Activated naive CD8-positive, alpha-beta T cell treated with anti-CD3 and anti-CD28 coated beads for 36 hours (primary cell): ENCODE results near the gene PACRG. TPM values are rescaled to one million over a fixed set of nuclear protein-coding genes. Genes with fewer than 3 reads are reported as not detected.
"Not testable (repeated sequence)": the region's sequence is repeated elsewhere in the genome, so short reads cannot be mapped to it uniquely, and the experiment has no call there.

Experiments
- DNase-seq: peaks from one replicate; pipeline ENCODE4 v3.0.0; 2021
- H3K27ac Mint-ChIP-seq: one replicate; pipeline ENCODE4 v1.8.0; 2022; ENCODE audit warnings: mild to moderate bottlenecking, moderate library complexity, mixed read lengths
- H3K27me3 Mint-ChIP-seq: one replicate; pipeline ENCODE4 v1.8.0; 2022; ENCODE audit warnings: mild to moderate bottlenecking, mixed read lengths
- H3K36me3 Mint-ChIP-seq: one replicate; pipeline ENCODE4 v1.8.0; 2021; ENCODE audit warnings: mild to moderate bottlenecking, mixed read lengths
- H3K4me1 Mint-ChIP-seq: one replicate; pipeline ENCODE4 v1.8.0; 2021; ENCODE audit warnings: mixed read lengths
- H3K4me3 Mint-ChIP-seq: one replicate; pipeline ENCODE4 v1.8.0; 2022; ENCODE audit warnings: mild to moderate bottlenecking, moderate library complexity, mixed read lengths
- H3K9me3 Mint-ChIP-seq: one replicate; pipeline ENCODE4 v1.8.0; 2022; ENCODE audit warnings: mixed read lengths
- total RNA-seq, 2 experiments: library from RNA; stranded (reverse); gene quantifications; one replicate each; pipeline ENCODE4 v1.2.3, GENCODE V29; 2021

Gene PACRG
- total RNA-seq: under 1 TPM in 1 of 2 experiments, not detected in 1; 0.50 TPM

GRCh38 chr6:162727322-162728182, at the start of gene PACRG, which contains the start of gene PRKN:
Gene PACRG, plus strand, starts transcription at chr6:162727974.
Gene PRKN, minus strand, starts transcription at chr6:162727766.
- Mint-ChIP-seq H3K4me3 (peak within 1 kb of the TSS; percentile 94), H3K27ac (peak within 1 kb of the TSS; percentile 92), H3K4me1 (peaks cover 18% of the 10 kb centered on the region), H3K27me3 (peaks cover 3% of the 10 kb centered on the region), H3K9me3 (peaks cover 3% of the 10 kb centered on the region), H3K36me3 (peaks cover 2% of the 10 kb centered on the region)
- DNase-seq: peak; percentile 99

- not testable (repeated sequence) for DNase-seq, H3K27me3 Mint-ChIP-seq, H3K36me3 Mint-ChIP-seq, H3K4me1 Mint-ChIP-seq, H3K4me3 Mint-ChIP-seq, H3K27ac Mint-ChIP-seq, H3K9me3 Mint-ChIP-seq
These were observed 48.9 kb upstream of the PACRG start for GRCh38 chr6:162678896-162679295.

DNA sequence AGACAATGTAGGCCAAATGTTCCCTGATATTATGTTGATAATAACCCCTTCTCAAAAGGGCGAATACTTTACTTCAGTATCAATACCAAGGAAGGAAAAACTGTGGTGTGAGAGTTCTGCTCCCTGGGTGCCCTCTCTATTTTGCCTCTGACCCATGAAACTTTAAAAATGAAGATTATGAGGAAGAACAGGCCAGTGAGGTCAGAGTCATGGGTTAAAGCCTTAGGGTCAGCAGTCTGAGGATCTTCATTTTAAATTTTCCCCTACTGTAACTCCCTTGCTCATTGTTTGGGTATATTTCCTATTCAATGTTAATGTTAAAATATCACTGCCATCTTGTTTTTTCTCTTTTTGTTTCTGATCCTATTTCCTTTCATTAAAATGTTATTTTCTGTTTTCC, 48.1 kb upstream of the PACRG start:
- Mint-ChIP-seq H3K36me3 (no peaks in the 10 kb centered on the region), H3K27me3 (no peaks in the 10 kb centered on the region), H3K4me1 (no peaks in the 10 kb centered on the region), H3K27ac (no peak overlapping the region), H3K4me3 (no peak overlapping the region), H3K9me3 (peaks cover 4% of the 10 kb centered on the region)
- no peak for DNase-seq

DNA sequence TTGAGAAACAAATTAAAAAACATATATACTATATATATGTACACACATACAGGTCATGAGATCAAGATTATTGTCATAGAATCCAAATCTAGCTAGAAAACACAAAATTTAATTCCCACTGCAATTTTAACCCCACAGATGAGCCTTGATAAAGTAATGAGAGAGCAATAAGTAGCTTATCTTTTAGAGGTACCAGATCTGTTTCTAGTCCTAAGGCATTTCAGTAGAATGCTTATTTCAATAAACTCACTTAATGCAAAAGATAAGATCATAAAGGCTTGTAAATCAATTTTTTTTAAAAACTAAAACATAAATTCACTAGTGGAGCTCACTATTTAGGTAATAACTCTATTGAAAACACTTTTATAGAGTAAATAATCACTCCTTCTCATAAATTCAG, 47.4 kb upstream of the PACRG start:
- H3K36me3 Mint-ChIP-seq: no peaks in the 10 kb centered on the region
- H3K27me3 Mint-ChIP-seq: no peaks in the 10 kb centered on the region
- H3K27ac Mint-ChIP-seq: no peak overlapping the region
- no peak overlapping the region for H3K4me3 Mint-ChIP-seq
- H3K9me3 Mint-ChIP-seq: peaks cover 4% of the 10 kb centered on the region
- H3K4me1 Mint-ChIP-seq: no peaks in the 10 kb centered on the region
- DNase-seq: no peak

- Mint-ChIP-seq H3K4me1 (no peaks in the 10 kb centered on the region), H3K9me3 (peaks cover 4% of the 10 kb centered on the region), H3K36me3 (no peaks in the 10 kb centered on the region), H3K27me3 (no peaks in the 10 kb centered on the region), H3K27ac (no peak overlapping the region), H3K4me3 (no peak overlapping the region)
- DNase-seq: no peak
These were observed 46.9 kb upstream of the PACRG start for GRCh38 chr6:162680871-162681270.

- Mint-ChIP-seq H3K4me3 (no peak overlapping the region), H3K36me3 (no peaks in the 10 kb centered on the region), H3K4me1 (no peaks in the 10 kb centered on the region), H3K27ac (no peak overlapping the region), H3K27me3 (no peaks in the 10 kb centered on the region), H3K9me3 (peaks cover 4% of the 10 kb centered on the region)
- no peak for DNase-seq
These were observed 46.3 kb upstream of the PACRG start for GRCh38 chr6:162681447-162681846.

GRCh38 chr6:162683135-162683534, 44.6 kb upstream of the PACRG start:
- Mint-ChIP-seq H3K4me3 (no peak overlapping the region), H3K27me3 (no peaks in the 10 kb centered on the region), H3K4me1 (no peaks in the 10 kb centered on the region), H3K9me3 (peaks cover 4% of the 10 kb centered on the region), H3K27ac (no peak overlapping the region), H3K36me3 (no peaks in the 10 kb centered on the region)
- no peak for DNase-seq

- H3K4me3 Mint-ChIP-seq: no peak overlapping the region
- no peak overlapping the region for H3K27ac Mint-ChIP-seq
- H3K36me3 Mint-ChIP-seq: no peaks in the 10 kb centered on the region
- H3K4me1 Mint-ChIP-seq: no peaks in the 10 kb centered on the region
- peaks cover 4% of the 10 kb centered on the region for H3K9me3 Mint-ChIP-seq
- DNase-seq: no peak
- H3K27me3 Mint-ChIP-seq: no peaks in the 10 kb centered on the region
These were observed 43.7 kb upstream of the PACRG start for GRCh38 chr6:162684052-162684451.

GRCh38 chr6:162684961-162685360, 42.8 kb upstream of the PACRG start:
- no peak overlapping the region for H3K4me3 Mint-ChIP-seq
- no peak for DNase-seq
- no peaks in the 10 kb centered on the region for H3K27me3 Mint-ChIP-seq
- H3K36me3 Mint-ChIP-seq: no peaks in the 10 kb centered on the region
- H3K4me1 Mint-ChIP-seq: no peaks in the 10 kb centered on the region
- peaks cover 4% of the 10 kb centered on the region for H3K9me3 Mint-ChIP-seq
- no peak overlapping the region for H3K27ac Mint-ChIP-seq

GRCh38 chr6:162685586-162685985, 42.2 kb upstream of the PACRG start:
- no peak for DNase-seq
- H3K9me3 Mint-ChIP-seq: peaks cover 4% of the 10 kb centered on the region
- H3K4me3 Mint-ChIP-seq: no peak overlapping the region
- H3K4me1 Mint-ChIP-seq: no peaks in the 10 kb centered on the region
- H3K27me3 Mint-ChIP-seq: no peaks in the 10 kb centered on the region
- no peak overlapping the region for H3K27ac Mint-ChIP-seq
- H3K36me3 Mint-ChIP-seq: no peaks in the 10 kb centered on the region

DNA sequence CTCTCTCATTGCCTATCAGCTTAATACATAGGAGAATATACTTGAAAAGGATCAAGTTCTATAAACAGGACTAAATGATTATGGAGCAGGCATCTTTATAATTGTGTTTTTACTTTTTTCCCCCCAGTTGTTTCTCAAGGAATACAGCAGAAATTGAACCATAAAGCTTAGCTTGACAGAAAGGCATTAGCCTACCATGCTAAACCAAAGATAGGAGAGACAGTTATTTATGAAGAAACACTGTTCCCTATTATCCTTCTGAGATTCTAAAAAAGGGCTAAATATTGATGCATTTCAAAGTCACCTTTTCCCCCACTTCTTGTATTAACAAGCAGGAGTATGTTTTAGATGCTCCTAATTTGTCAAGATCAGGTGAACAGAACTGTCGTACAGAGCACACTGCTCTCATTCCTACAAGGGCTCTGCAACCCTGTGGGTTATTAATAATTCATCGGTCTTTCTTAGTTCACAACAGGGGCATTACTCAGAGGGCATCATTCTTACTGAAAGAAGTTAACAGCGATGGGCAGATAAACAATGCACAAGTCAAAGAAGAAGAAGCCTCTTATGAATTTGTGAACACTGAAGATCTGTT, 38.9 kb upstream of the PACRG start:
- Mint-ChIP-seq H3K36me3 (peaks cover 4% of the 10 kb centered on the region), H3K4me3 (no peak overlapping the region), H3K9me3 (no peaks in the 10 kb centered on the region), H3K27me3 (no peaks in the 10 kb centered on the region), H3K4me1 (no peaks in the 10 kb centered on the region), H3K27ac (no peak overlapping the region)
- DNase-seq: no peak

DNA sequence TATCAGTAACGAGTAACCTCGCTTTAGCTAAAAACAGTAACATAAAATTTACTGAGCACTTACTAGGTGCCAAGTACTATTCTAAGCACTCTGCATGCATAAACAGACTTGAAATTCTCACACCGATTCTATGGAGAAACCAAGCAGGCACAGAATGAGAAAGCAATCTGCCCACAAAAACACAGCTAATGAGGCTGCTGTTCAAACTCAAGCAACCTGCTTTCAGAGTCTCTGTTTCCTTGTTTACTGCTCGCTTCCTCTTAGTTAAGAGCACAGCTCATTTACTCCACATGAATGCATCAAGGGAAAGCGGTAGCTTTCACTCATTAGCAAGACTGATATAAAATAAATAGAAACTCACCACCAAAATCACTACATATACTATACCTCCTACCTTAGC, 37.6 kb upstream of the PACRG start:
- no peak overlapping the region for H3K4me3 Mint-ChIP-seq
- no peak for DNase-seq
- no peaks in the 10 kb centered on the region for H3K27me3 Mint-ChIP-seq
- H3K27ac Mint-ChIP-seq: no peak overlapping the region
- no peaks in the 10 kb centered on the region for H3K4me1 Mint-ChIP-seq
- H3K36me3 Mint-ChIP-seq: peaks cover 5% of the 10 kb centered on the region
- H3K9me3 Mint-ChIP-seq: no peaks in the 10 kb centered on the region

DNA sequence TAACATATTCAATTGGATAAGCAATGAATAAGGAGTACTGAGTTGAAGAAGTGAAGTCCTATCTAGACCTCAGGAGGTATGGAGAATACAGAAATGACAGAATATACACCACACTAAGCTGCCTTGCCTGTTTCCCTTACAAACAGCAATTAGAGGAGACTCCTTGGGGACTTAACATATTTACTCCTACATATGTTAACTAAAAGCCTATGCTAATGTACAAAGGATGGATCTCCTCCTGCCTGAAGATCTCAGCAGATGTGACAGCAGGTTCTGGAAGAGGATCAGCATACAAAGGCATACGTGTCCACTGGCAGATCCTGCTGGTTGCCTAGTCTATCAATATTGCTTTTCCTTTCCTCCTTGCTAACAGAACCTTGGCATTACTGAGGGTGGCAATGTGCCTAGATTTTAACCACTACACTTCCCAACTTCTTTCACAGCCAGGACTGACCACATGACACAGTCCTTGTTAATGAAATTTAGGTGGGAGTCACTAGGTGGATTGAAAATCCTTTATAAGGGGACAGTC, 29.8 kb upstream of the PACRG start:
- peaks cover 5% of the 10 kb centered on the region for H3K36me3 Mint-ChIP-seq
- no peaks in the 10 kb centered on the region for H3K9me3 Mint-ChIP-seq
- DNase-seq: no peak
- H3K27ac Mint-ChIP-seq: no peak overlapping the region
- no peak overlapping the region for H3K4me3 Mint-ChIP-seq
- no peaks in the 10 kb centered on the region for H3K4me1 Mint-ChIP-seq
- H3K27me3 Mint-ChIP-seq: no peaks in the 10 kb centered on the region

DNA sequence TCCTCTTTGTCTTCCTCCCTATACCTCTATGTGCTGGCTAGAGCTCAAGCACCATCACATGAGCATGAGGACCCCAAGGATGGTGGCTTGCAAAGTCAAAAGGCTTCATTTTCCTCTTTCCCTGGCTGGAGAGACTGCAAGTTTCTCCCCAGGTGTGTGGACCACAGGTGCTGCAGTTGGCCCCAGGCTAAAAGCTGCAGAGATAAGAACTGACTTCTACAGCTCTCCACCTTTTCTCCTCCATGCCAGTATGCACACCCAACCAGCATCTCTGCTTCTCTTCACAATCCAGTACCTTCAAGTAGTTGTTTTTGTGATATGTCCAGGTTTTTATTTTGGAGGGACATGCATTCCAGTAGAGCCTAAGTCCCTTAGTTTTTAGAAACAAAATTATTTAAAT, 29.3 kb upstream of the PACRG start:
- H3K9me3 Mint-ChIP-seq: no peaks in the 10 kb centered on the region
- H3K36me3 Mint-ChIP-seq: peaks cover 5% of the 10 kb centered on the region
- H3K27me3 Mint-ChIP-seq: no peaks in the 10 kb centered on the region
- H3K4me3 Mint-ChIP-seq: no peak overlapping the region
- DNase-seq: no peak
- H3K4me1 Mint-ChIP-seq: no peaks in the 10 kb centered on the region
- H3K27ac Mint-ChIP-seq: no peak overlapping the region

GRCh38 chr6:162699961-162700360, 27.8 kb upstream of the PACRG start:
- DNase-seq: no peak
- H3K27me3 Mint-ChIP-seq: no peaks in the 10 kb centered on the region
- H3K36me3 Mint-ChIP-seq: no peaks in the 10 kb centered on the region
- no peaks in the 10 kb centered on the region for H3K4me1 Mint-ChIP-seq
- no peaks in the 10 kb centered on the region for H3K9me3 Mint-ChIP-seq
- no peak overlapping the region for H3K4me3 Mint-ChIP-seq
- no peak overlapping the region for H3K27ac Mint-ChIP-seq

DNA sequence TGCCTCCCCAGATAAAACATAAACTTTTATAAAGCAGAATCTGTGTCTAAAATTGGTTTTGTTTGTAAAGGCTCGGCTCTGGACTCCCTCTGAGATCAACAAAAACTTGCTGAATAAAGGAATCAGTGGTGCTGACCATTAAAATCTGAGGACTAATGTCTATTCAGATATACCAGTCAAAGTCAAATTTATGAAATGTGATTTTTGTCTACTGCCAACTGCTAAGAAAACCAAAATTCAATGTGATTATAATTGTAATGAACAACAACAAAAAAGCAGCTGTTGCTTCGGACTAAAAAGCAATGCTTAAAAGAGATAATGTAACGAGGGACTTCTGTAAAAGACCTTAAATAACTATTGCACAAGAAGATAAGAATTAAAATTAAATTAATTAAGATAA, 26.8 kb upstream of the PACRG start:
- Mint-ChIP-seq H3K36me3 (no peaks in the 10 kb centered on the region), H3K27me3 (no peaks in the 10 kb centered on the region), H3K9me3 (no peaks in the 10 kb centered on the region), H3K4me3 (no peak overlapping the region), H3K4me1 (no peaks in the 10 kb centered on the region), H3K27ac (no peak overlapping the region)
- DNase-seq: no peak
